Measurements from ENCODE around the gene COPS6.

- TF ChIP-seq POLR2A (IDR thresholded peaks at IDR 0.05; ENCODE audit: low read depth, low read length) (no peak), CTCF (conservative IDR thresholded peaks at IDR 0.05; ENCODE audit: low read depth, low read length) (peak; percentile 58), ELK1 (IDR thresholded peaks at IDR 0.05; ENCODE audit: borderline replicate concordance, low read depth, low read length) (no peak), MAFK (IDR thresholded peaks at IDR 0.05; ENCODE audit: low read depth, low read length) (no peak), RFX5 (IDR thresholded peaks at IDR 0.05; ENCODE audit: low read depth, low read length) (no peak), RAD21 (IDR thresholded peaks at IDR 0.05; ENCODE audit: low read length) (peak; percentile 81), CHD1 (IDR thresholded peaks at IDR 0.05; ENCODE audit: low read depth, low read length) (no peak), MXI1 (IDR thresholded peaks at IDR 0.05; ENCODE audit: borderline replicate concordance, low read depth, low read length) (no peak)
Measured at GRCh38 chr7:100053215-100053614, 35.6 kb upstream of the COPS6 start.
